GM12878 (cell line): ENCODE results near the gene SPAG16. TPM values are rescaled to one million over a fixed set of nuclear protein-coding genes. Genes with fewer than 3 reads are reported as not detected.

Source experiments
- ATAC-seq: fragments of 200-7000 bp; cut with Tn5 transposase; 3 replicates; pipeline ENCODE4 v1.9.1; 2020; ENCODE audit warnings: mild to moderate bottlenecking, moderate library complexity
- BruUV-seq: library from RNA; stranded (reverse); fragments of 400-500 nt; replicated peaks from 2 replicates; lab custom pipeline; 2021; lab: Mats Ljungman, UMichigan
- CTCF ChIA-PET: fragments of 300-600 bp; sonication (Branson Sonifier 250); formaldehyde crosslinking; extraction: SDS; loops from one replicate; lab custom pipeline; 2021; ENCODE audit warnings: inconsistent platforms; lab: Yijun Ruan, JAX
- POLR2A ChIA-PET: fragments of 350-600 bp; formaldehyde crosslinking; extraction: SDS; loops from one replicate; lab custom pipeline; 2021; ENCODE audit warnings: inconsistent platforms; lab: Charles Lee
- RAD21 ChIA-PET: fragments of 300-600 bp; sonication (Branson Sonifier 250); formaldehyde crosslinking; loops from one replicate; lab custom pipeline; 2023; ENCODE audit warnings: antibody characterized with exemption; ENCODE audit not compliant: unreplicated experiment; lab: Charles Lee
- SMC1A ChIA-PET: fragments of 300-600 bp; sonication (Branson Sonifier 250); formaldehyde crosslinking; loops from one replicate; lab custom pipeline; 2023; ENCODE audit not compliant: unreplicated experiment, uncharacterized antibody; lab: Charles Lee
- DNase-seq: peaks from one replicate; pipeline ENCODE4 v3.0.0-alpha.2; 2011; ENCODE audit warnings: low read depth, low spot score
- FAIRE-seq: peaks from 3 replicates; lab custom pipeline; 2011; peaks lifted over from hg19 to GRCh38; lab: Jason Lieb, UNC
- H2AFZ ChIP-seq: 2 replicates; pipeline ENCODE4 v1.6.0; 2011; ENCODE audit warnings: low read depth, low read length, control low read depth; ENCODE audit not compliant: control insufficient read depth
- H3K27ac ChIP-seq: 2 replicates; pipeline ENCODE4 v1.5.1; 2011; ENCODE audit warnings: control low read depth; ENCODE audit not compliant: control insufficient read depth, insufficient read depth
- H3K27me3 ChIP-seq, 2 experiments: replicated peaks in 1 of 2; 2 replicates each; pipeline versions ENCODE4 v1.6.0 to v1.6.1; 2011; ENCODE audit warnings: low read length in 1 of 2; ENCODE audit not compliant: control insufficient read depth in 2 of 2, insufficient read depth in 2 of 2
- H3K36me3 ChIP-seq, 2 experiments: 2 replicates each; pipeline ENCODE4 v1.5.1; 2011; ENCODE audit warnings: low read length in 1 of 2; ENCODE audit not compliant: control insufficient read depth in 2 of 2, insufficient read depth in 2 of 2
- H3K4me1 ChIP-seq: 2 replicates; pipeline ENCODE4 v1.6.1; 2011; ENCODE audit warnings: mild to moderate bottlenecking, low read length, moderate library complexity, mixed read lengths; ENCODE audit not compliant: control insufficient read depth, insufficient read depth
- H3K4me2 ChIP-seq: 2 replicates; pipeline ENCODE4 v1.6.0; 2011; ENCODE audit warnings: control low read depth; ENCODE audit not compliant: control insufficient read depth, insufficient read depth
- H3K4me3 ChIP-seq: fragments of 200-600 bp; sonication (generic); 2 replicates; pipeline ENCODE4 v1.5.1; 2016
- H3K79me2 ChIP-seq: 2 replicates; pipeline ENCODE4 v1.6.0; 2011; ENCODE audit warnings: low read length; ENCODE audit not compliant: control insufficient read depth, insufficient read depth
- H3K9ac ChIP-seq: 2 replicates; pipeline ENCODE4 v1.8.0; 2011; ENCODE audit warnings: low read length, control low read depth, mixed read lengths; ENCODE audit not compliant: control insufficient read depth, insufficient read depth
- H3K9me3 ChIP-seq: replicated peaks from 3 replicates; pipeline ENCODE4 v1.5.1; 2011; ENCODE audit warnings: mild to moderate bottlenecking, low read length; ENCODE audit not compliant: control insufficient read depth, insufficient read depth
- H4K20me1 ChIP-seq: 2 replicates; pipeline ENCODE4 v1.6.0; 2011; ENCODE audit not compliant: control insufficient read depth, insufficient read depth
- GABPA ChIP-seq: IDR thresholded peaks from 2 replicates; pipeline ENCODE4 v1.6.1; 2014; ENCODE audit warnings: antibody characterized with exemption, low read depth, mild to moderate bottlenecking, inconsistent platforms
- HCFC1 ChIP-seq: fragments of 150-350 bp; IDR thresholded peaks from 2 replicates; pipeline ENCODE4 v1.6.1; 2014; ENCODE audit warnings: low read length
- HDGF ChIP-seq: fragments of 450-650 bp; IDR thresholded peaks from 2 replicates; pipeline ENCODE4 v1.6.1; 2016; ENCODE audit warnings: antibody characterized with exemption
- KAT2A ChIP-seq: conservative IDR thresholded peaks from 2 replicates; pipeline ENCODE4 v1.6.1; 2011; ENCODE audit warnings: low read depth, low read length; ENCODE audit not compliant: control insufficient read depth
- MTA3 ChIP-seq: IDR thresholded peaks from 2 replicates; pipeline ENCODE4 v1.6.1; 2012; ENCODE audit warnings: low read length, inconsistent platforms, borderline replicate concordance
- NFYA ChIP-seq: IDR thresholded peaks from 2 replicates; pipeline ENCODE4 v1.6.1; 2011; ENCODE audit warnings: low read depth, mild to moderate bottlenecking, low read length, improper control_type of control experiment, borderline replicate concordance
- RAD51 ChIP-seq: fragments of 450-650 bp; IDR thresholded peaks from 2 replicates; pipeline ENCODE4 v1.6.1; 2016; ENCODE audit warnings: moderate library complexity, mild to moderate bottlenecking, inconsistent platforms
- ZNF24 ChIP-seq: fragments of 450-650 bp; IDR thresholded peaks from 2 replicates; pipeline ENCODE4 v1.6.1; 2017; ENCODE audit warnings: antibody characterized with exemption, mild to moderate bottlenecking
- ZNF384 ChIP-seq: IDR thresholded peaks from 2 replicates; pipeline ENCODE4 v1.6.1; 2012; ENCODE audit warnings: low read depth, mild to moderate bottlenecking, low read length, improper control_type of control experiment, borderline replicate concordance
- WGBS: methylation state at CpG from one replicate; pipeline ENCODE4 v1.1.6; 2016; ENCODE audit warnings: low lambda C conversion rate; ENCODE audit not compliant: insufficient replicate concordance, insufficient coverage; ENCODE audit errors: missing lambda C conversion rate; 5-methylcytosine and 5-hydroxymethylcytosine counted together
- in situ Hi-C: fragments of 300-500 bp; cut with MboI; formaldehyde crosslinking; loops from 9 replicates; pipeline ENCODE4 v1.14.3; 2018; ENCODE audit warnings: mixed read lengths
- intact Hi-C: fragments of 100-400 bp; cut with micrococcal nuclease; formaldehyde crosslinking; loops from one replicate; pipeline ENCODE4 v1.14.2; 2022; ENCODE audit not compliant: unreplicated experiment
- polyA plus RNA-seq, 11 experiments: library from polyadenylated mRNA; depleted of rRNA in 4 of 11; unstranded in 6 of 11; stranded (reverse) in 5 of 11; fragments of >200 nt; fragmentation: Nextera tagmentation in 4 of 11; fragmentation: Illumina TruSeq in 1 of 11; extraction: Ambion mirVana in 4 of 11; extraction: Trizol in 1 of 11; gene quantifications; 1 replicate in 1 of 11; 2 replicates in 10 of 11; pipeline versions ENCODE4 v1.2.1 to v1.2.3, GENCODE V29; 2011 to 2016; ENCODE audit warnings: inconsistent platforms in 2 of 11, missing spikeins in 2 of 11, low read depth in 1 of 11
- total RNA-seq, 4 experiments: library from RNA; depleted of rRNA in 3 of 4; stranded (reverse); fragments of >200 nt in 3 of 4; fragmentation: Illumina TruSeq in 1 of 4; extraction: Trizol in 1 of 4; gene quantifications; 2 replicates each; pipeline versions ENCODE4 v1.2.1 to v1.2.3, GENCODE V29; 2013 to 2021
- TF ChIP-seq, protein P1 (sequence below): fragments of 450-650 bp; IDR thresholded peaks from 2 replicates; pipeline ENCODE4 v1.6.1; 2017; ENCODE audit warnings: low read depth, mild to moderate bottlenecking, moderate library complexity
- TF ChIP-seq, protein P2 (sequence below): IDR thresholded peaks from 2 replicates; pipeline ENCODE4 v1.6.1; 2011; ENCODE audit warnings: low read depth, low read length, improper control_type of control experiment, borderline replicate concordance

SPAG16 gene
- total and polyA plus RNA-seq, 10 of the 15 experiments (the other 5 are each of a cell fraction or from before 2014, with no cell fraction given), result 6.0 to 25.0 (median 15.2) TPM

DNA sequence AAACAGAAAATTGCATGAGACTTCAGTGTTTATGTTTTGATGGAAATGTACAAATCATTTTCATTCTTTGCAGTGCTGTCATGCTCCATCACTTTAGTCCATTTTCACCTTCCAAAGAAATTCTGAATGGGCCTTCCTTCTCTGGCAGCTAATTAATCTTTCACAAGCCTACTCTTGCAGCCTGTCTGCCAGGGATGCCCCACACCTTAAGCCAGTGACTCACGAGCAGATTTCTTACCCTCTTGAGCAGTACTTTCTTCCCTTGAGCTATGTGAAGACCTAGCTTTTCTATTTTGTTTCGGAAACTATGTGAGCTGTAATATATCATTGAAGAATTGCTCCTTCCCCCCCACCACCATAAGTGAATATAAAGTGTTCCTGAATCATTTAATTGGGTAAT is 722.3 kb downstream of the SPAG16 start (continued):
- TF ChIP-seq, protein P1, sequence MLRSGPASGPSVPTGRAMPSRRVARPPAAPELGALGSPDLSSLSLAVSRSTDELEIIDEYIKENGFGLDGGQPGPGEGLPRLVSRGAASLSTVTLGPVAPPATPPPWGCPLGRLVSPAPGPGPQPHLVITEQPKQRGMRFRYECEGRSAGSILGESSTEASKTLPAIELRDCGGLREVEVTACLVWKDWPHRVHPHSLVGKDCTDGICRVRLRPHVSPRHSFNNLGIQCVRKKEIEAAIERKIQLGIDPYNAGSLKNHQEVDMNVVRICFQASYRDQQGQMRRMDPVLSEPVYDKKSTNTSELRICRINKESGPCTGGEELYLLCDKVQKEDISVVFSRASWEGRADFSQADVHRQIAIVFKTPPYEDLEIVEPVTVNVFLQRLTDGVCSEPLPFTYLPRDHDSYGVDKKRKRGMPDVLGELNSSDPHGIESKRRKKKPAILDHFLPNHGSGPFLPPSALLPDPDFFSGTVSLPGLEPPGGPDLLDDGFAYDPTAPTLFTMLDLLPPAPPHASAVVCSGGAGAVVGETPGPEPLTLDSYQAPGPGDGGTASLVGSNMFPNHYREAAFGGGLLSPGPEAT, result no peak
- TF ChIP-seq RAD51 (no peak), ZNF384 (no peak), NFYA (no peak), HDGF (no peak)

DNA sequence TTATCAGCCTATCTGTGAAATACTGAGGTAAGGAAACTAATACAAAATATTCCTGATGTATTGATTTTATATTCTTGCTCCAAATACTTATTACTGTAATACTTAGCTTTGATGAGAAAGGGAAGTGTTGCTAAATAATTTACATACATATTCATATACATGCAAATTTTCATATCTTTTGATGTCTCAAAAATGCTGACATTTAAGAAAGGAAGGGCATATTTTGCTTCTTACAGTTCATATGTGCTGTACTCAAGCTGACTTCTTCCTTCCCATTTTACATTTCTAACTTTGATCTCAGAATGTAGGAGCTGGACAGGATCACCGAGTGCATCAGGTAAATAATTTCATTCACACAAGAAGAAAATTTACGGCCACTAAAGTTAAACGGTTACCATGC is 727.4 kb downstream of the SPAG16 start:
- in situ Hi-C loops, result no loop called here
- no peak overlapping the region for H3K27ac ChIP-seq
- TF ChIP-seq MTA3 (no peak), KAT2A (no peak), ZNF24 (no peak), GABPA (no peak), HCFC1 (no peak)
- TF ChIP-seq, protein P2, sequence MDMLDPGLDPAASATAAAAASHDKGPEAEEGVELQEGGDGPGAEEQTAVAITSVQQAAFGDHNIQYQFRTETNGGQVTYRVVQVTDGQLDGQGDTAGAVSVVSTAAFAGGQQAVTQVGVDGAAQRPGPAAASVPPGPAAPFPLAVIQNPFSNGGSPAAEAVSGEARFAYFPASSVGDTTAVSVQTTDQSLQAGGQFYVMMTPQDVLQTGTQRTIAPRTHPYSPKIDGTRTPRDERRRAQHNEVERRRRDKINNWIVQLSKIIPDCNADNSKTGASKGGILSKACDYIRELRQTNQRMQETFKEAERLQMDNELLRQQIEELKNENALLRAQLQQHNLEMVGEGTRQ, result no peak
- TF ChIP-seq, protein P1, result no peak
- WGBS, result 47% methylated on average over 3 of the region's 3 CpGs
- FAIRE-seq, result no peak
- H4K20me1 ChIP-seq, result no peaks in the 10 kb centered on the region
- no peaks in the 10 kb centered on the region for H3K79me2 ChIP-seq
- no TSS peak for BruUV-seq
- H3K9ac ChIP-seq, result no peak overlapping the region
- POLR2A ChIA-PET, result no interaction called here
- no peak overlapping the region for H3K4me2 ChIP-seq
- DNase-seq, result no peak
- intact Hi-C loops, result no loop called here
- no peaks in the 10 kb centered on the region for H3K4me1 ChIP-seq
- ATAC-seq, result no peak
- CTCF ChIA-PET, result no interaction called here
- no peaks in the 10 kb centered on the region for H3K36me3 ChIP-seq
- H2AFZ ChIP-seq, result no peak overlapping the region
- RAD21 ChIA-PET, result no interaction called here
- SMC1A ChIA-PET, result no interaction called here
- no peak overlapping the region for H3K4me3 ChIP-seq
- H3K27me3 ChIP-seq, result no peaks in the 10 kb centered on the region
- H3K9me3 ChIP-seq, result no peaks in the 10 kb centered on the region
